Body of pancreas (tissue), 4 donors: ENCODE measurements around the gene LGR5. TPM values are rescaled to one million over a fixed set of nuclear protein-coding genes. Genes with fewer than 3 reads are reported as not detected.

ENCODE experiments used
- ATAC-seq: fragments of 150-250 bp; one replicate; pipeline ENCODE4 v1.9.1; 2016
- DNase-seq, 4 donors: peaks; one replicate each; pipeline ENCODE4 v3.0.0-alpha.2; 2019
- H3K27ac ChIP-seq, 4 donors: fragments of 200-600 bp; sonication (generic); 1 replicate in 3 of 4; 2 replicates in 1 of 4; pipeline versions ENCODE4 v1.5.1 to v1.6.1; 2016 to 2019; ENCODE audit warnings: mild to moderate bottlenecking in 1 of 4, mixed read lengths in 1 of 4, moderate library complexity in 1 of 4
- H3K27me3 ChIP-seq, 2 donors: fragments of 200-600 bp; sonication (generic); one replicate each; pipeline ENCODE4 v1.6.0; 2016; ENCODE audit warnings: mild to moderate bottlenecking in 1 of 2
- H3K36me3 ChIP-seq, 2 donors: fragments of 200-600 bp; sonication (generic); replicated peaks in 1 of 2; 2 replicates each; pipeline ENCODE4 v1.5.1; 2016; ENCODE audit warnings: low read depth in 2 of 2; ENCODE audit not compliant: insufficient read depth in 1 of 2
- H3K4me1 ChIP-seq: fragments of 200-600 bp; sonication (generic); one replicate; pipeline ENCODE4 v1.6.0; 2016
- H3K4me3 ChIP-seq, 2 donors: fragments of 200-600 bp; sonication (generic); 1 replicate in 1 of 2; 2 replicates in 1 of 2; pipeline ENCODE4 v1.5.1; 2016 to 2019
- H3K9me3 ChIP-seq, 3 donors: fragments of 200-600 bp; sonication (generic); 1 replicate in 2 of 3; 2 replicates in 1 of 3; pipeline ENCODE4 v1.5.1; 2016
- POLR2A ChIP-seq, 3 donors: fragments of 450-650 bp; IDR thresholded peaks; one replicate each; pipeline ENCODE4 v1.6.1; 2016; ENCODE audit warnings: antibody characterized with exemption in 3 of 3, mild to moderate bottlenecking in 2 of 3
- WGBS, 2 donors: methylation state at CpG; one replicate each; pipeline ENCODE4 v1.1.5; 2017; 5-methylcytosine and 5-hydroxymethylcytosine counted together
- intact Hi-C: fragments of 100-400 bp; cut with DNase I; formaldehyde crosslinking; loops from one replicate; pipeline ENCODE4 v1.15.1; 2023
- total RNA-seq, 2 donors: library from RNA; depleted of rRNA; stranded (reverse); fragments of >200 nt; gene quantifications; one replicate each; pipeline ENCODE4 v1.1.0, GENCODE V29; 2016
- TF ChIP-seq, protein P1 (sequence below), 7 experiments: fragments of 450-650 bp in 4 of 7; fragments of 200-600 bp in 3 of 7; sonication (generic) in 3 of 7; IDR thresholded peaks; one replicate each; pipeline ENCODE4 v1.5.1; 2016 to 2019; ENCODE audit warnings: antibody characterized with exemption in 7 of 7

The LGR5 gene
- total RNA-seq, 2 donors from 2014 or later, result 0.52 TPM; not detected in 1

GRCh38 chr12:71594214-71594948, 154.8 kb downstream of the LGR5 start:
- intact Hi-C loops, result no loop called here
- no peaks in the 10 kb centered on the region for H3K36me3 ChIP-seq
- DNase-seq (peak; percentile 37 to 61 (median 52)), ATAC-seq (no peak)
- peaks cover 7% of the 10 kb centered on the region for H3K4me1 ChIP-seq
- H3K27ac ChIP-seq, result no peak overlapping the region
- H3K27me3 ChIP-seq, result no peaks in the 10 kb centered on the region
- H3K4me3 ChIP-seq, result no peak overlapping the region
- no peaks in the 10 kb centered on the region for H3K9me3 ChIP-seq
- no peak for TF ChIP-seq POLR2A (IDR thresholded peaks at IDR 0.05)
- TF ChIP-seq, protein P1, sequence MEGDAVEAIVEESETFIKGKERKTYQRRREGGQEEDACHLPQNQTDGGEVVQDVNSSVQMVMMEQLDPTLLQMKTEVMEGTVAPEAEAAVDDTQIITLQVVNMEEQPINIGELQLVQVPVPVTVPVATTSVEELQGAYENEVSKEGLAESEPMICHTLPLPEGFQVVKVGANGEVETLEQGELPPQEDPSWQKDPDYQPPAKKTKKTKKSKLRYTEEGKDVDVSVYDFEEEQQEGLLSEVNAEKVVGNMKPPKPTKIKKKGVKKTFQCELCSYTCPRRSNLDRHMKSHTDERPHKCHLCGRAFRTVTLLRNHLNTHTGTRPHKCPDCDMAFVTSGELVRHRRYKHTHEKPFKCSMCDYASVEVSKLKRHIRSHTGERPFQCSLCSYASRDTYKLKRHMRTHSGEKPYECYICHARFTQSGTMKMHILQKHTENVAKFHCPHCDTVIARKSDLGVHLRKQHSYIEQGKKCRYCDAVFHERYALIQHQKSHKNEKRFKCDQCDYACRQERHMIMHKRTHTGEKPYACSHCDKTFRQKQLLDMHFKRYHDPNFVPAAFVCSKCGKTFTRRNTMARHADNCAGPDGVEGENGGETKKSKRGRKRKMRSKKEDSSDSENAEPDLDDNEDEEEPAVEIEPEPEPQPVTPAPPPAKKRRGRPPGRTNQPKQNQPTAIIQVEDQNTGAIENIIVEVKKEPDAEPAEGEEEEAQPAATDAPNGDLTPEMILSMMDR (IDR thresholded peaks at IDR 0.05), result no peak
- 26 to 34% methylated on average over 5 of the region's 5 CpGs for WGBS, 2 donors

GRCh38 chr12:71599210-71599609, 159.6 kb downstream of the LGR5 start:
- Histone ChIP-seq H3K4me3 (no peak overlapping the region), H3K27ac (no peak overlapping the region), H3K9me3 (no peaks in the 10 kb centered on the region), H3K4me1 (no peaks in the 10 kb centered on the region), H3K27me3 (no peaks in the 10 kb centered on the region), H3K36me3 (no peaks in the 10 kb centered on the region)
- ATAC-seq (no peak), DNase-seq (no peak)
- TF ChIP-seq, protein P1 (IDR thresholded peaks at IDR 0.05), result no peak
- no peak for TF ChIP-seq POLR2A (IDR thresholded peaks at IDR 0.05)
- intact Hi-C loops, result no loop called here

GRCh38 chr12:71601546-71601945, 161.9 kb downstream of the LGR5 start:
- ATAC-seq (no peak), DNase-seq (no peak)
- Histone ChIP-seq H3K36me3 (no peaks in the 10 kb centered on the region), H3K4me1 (peaks cover 8% of the 10 kb centered on the region), H3K27me3 (no peaks in the 10 kb centered on the region), H3K9me3 (no peaks in the 10 kb centered on the region), H3K4me3 (no peak overlapping the region), H3K27ac (no peak overlapping the region)
- intact Hi-C loops, result no loop called here
- TF ChIP-seq POLR2A (IDR thresholded peaks at IDR 0.05), result no peak
- TF ChIP-seq, protein P1 (IDR thresholded peaks at IDR 0.05), result no peak

GRCh38 chr12:71602761-71603577, 163.4 kb downstream of the LGR5 start:
- Histone ChIP-seq H3K4me3 (no peak overlapping the region), H3K27me3 (no peaks in the 10 kb centered on the region), H3K36me3 (no peaks in the 10 kb centered on the region), H3K4me1 (peaks cover 8% of the 10 kb centered on the region), H3K27ac (no peak overlapping the region), H3K9me3 (no peaks in the 10 kb centered on the region)
- TF ChIP-seq POLR2A (IDR thresholded peaks at IDR 0.05), result no peak
- ATAC-seq (no peak), DNase-seq (no peak)
- intact Hi-C loops, result no loop called here
- 73 to 76% methylated on average over 10 of the region's 10 CpGs for WGBS, 2 donors

- ATAC-seq, result no peak
- 42 to 52% methylated on average over 3 of the region's 3 CpGs for WGBS, 2 donors
These were observed 165.4 kb downstream of the LGR5 start for GRCh38 chr12:71605039-71605438.

More at GRCh38 chr12:71605039-71605438, 165.4 kb downstream of the LGR5 start:
- Histone ChIP-seq H3K27me3 (no peaks in the 10 kb centered on the region), H3K4me3 (no peak overlapping the region), H3K27ac (no peak overlapping the region), H3K4me1 (peaks cover 8% of the 10 kb centered on the region), H3K9me3 (no peaks in the 10 kb centered on the region), H3K36me3 (peaks cover 0 to 4% of the 10 kb centered on the region in 2 donors)
- no peak for DNase-seq
- intact Hi-C loops, result no loop called here
- TF ChIP-seq, protein P1 (IDR thresholded peaks at IDR 0.05), result no peak
- no peak for TF ChIP-seq POLR2A (IDR thresholded peaks at IDR 0.05)
